Measurements from ENCODE around the gene DCST2.

Gene DCST2

GRCh38 chr1:155023627-155024026 lies 10.0 kb downstream of the DCST2 start:
- no peak for DNase-seq

GRCh38 chr1:155022927-155023236 lies 10.7 kb downstream of the DCST2 start:
- no peak for DNase-seq

- no peak for DNase-seq
Observed at GRCh38 chr1:155022136-155022926, 11.2 kb downstream of the DCST2 start.

- DNase-seq, result no peak
Observed at GRCh38 chr1:155019377-155020245, 14.0 kb downstream of the DCST2 start.

- no peak for DNase-seq
Observed at GRCh38 chr1:155018617-155019348, 14.8 kb downstream of the DCST2 start.

DNA sequence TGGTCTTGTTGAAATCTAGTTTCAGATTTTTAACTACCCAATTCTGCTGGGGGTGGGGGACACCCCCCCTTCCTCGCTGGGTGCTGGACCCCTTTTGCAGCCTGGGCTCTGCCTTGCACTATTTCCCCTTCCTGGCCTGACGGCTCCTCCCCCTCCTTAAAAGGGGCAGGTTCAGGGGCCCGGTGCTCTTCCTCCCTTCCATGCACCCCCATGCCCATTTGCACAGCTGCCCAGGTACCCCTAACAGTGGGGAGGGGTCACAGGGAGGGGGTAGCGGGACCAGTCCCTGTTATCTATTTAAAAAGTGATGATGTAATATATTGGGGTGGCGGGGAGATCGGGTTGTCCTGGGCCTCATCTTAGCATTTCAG lies 15.7 kb downstream of the DCST2 start:
- DNase-seq, result no peak

DNA sequence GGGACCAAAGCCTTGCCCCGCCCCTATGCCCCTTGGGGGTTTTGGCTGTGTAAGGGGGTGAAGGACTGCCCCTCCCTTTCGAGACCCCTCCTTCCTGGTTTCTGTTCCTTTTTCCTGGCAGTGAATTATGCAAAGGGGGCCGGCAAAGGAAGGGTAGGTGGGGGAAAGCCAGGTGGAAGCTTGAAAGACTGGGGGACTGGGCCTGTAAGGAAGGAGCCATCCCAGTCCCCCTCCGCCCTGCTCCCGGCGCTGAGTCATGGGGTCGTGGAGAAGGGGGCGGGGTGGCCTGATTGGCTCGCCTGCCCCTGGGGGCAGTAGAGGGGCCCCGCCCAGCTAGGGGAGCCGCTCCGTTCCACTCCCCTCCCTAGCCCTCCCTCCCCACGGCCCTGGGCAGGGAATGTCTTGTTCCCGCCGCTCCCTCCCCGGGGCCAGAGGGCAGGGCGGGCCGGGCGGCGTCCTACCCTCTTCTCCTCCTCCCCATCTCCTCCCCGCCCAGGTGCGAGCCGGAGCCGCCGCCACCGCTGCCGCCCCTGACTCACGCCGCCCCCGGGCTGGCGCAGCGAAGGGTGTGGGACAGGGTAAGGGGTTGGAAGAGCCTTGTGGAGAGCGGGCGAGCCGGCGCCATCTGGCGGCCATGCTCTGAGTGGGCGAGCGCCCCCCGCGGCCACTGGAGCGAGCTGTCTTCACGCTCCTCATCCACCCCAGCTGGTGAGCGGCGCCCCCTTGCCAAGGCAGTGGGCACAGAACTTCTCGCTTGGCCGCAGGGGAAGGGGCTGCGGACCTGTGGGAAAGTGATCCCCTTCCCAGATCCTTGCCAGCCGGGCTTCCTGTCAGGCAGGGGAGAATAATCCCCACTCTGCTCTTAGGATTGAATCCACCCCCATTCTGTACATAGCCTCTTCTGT lies 16.3 kb downstream of the DCST2 start:
- no peak for DNase-seq

GRCh38 chr1:155016231-155016831 lies 17.2 kb downstream of the DCST2 start:
- DNase-seq, result no peak

- DNase-seq, result no peak
Observed at GRCh38 chr1:155015527-155016230, 17.9 kb downstream of the DCST2 start.

DNA sequence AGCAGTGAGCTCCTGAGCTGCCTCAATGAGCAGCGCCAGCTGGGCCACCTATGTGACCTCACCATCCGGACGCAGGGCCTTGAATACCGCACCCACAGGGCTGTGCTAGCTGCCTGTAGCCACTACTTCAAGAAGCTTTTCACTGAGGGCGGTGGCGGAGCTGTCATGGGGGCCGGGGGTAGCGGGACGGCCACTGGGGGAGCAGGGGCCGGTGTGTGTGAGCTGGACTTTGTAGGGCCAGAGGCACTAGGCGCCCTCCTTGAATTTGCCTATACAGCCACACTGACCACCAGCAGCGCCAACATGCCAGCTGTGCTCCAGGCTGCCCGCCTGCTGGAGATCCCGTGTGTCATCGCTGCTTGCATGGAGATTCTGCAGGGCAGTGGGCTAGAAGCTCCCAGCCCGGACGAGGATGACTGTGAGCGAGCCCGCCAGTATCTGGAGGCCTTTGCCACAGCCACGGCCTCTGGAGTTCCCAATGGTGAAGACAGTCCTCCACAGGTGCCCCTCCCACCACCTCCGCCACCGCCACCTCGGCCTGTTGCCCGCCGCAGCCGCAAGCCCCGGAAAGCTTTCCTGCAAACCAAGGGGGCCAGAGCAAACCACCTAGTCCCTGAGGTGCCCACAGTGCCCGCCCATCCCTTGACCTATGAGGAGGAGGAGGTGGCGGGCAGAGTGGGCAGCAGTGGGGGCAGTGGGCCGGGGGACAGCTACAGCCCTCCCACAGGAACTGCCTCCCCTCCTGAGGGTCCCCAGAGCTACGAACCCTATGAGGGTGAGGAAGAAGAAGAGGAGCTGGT lies 18.7 kb downstream of the DCST2 start:
- no peak for DNase-seq

DNA sequence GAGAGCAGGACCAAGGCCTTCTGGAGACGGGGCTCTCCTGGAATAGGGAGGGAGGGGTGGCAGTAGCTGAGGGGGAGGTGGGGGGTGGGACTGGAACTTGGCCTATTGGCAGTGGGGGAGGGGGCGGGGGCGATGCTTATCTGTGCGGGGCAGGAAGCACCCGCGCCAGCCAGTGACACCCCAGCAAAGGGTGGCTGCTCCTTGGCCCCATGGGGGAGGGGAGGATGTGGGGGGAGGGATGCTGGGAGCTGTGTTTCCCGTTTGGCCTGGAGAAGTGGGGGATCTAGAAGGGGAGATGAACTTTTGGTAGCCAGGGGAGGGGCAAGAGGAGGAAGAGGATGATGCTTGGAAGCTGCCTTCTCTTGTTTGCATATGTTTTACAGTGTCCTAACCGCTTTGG lies 19.9 kb downstream of the DCST2 start:
- no peak for DNase-seq

DNA sequence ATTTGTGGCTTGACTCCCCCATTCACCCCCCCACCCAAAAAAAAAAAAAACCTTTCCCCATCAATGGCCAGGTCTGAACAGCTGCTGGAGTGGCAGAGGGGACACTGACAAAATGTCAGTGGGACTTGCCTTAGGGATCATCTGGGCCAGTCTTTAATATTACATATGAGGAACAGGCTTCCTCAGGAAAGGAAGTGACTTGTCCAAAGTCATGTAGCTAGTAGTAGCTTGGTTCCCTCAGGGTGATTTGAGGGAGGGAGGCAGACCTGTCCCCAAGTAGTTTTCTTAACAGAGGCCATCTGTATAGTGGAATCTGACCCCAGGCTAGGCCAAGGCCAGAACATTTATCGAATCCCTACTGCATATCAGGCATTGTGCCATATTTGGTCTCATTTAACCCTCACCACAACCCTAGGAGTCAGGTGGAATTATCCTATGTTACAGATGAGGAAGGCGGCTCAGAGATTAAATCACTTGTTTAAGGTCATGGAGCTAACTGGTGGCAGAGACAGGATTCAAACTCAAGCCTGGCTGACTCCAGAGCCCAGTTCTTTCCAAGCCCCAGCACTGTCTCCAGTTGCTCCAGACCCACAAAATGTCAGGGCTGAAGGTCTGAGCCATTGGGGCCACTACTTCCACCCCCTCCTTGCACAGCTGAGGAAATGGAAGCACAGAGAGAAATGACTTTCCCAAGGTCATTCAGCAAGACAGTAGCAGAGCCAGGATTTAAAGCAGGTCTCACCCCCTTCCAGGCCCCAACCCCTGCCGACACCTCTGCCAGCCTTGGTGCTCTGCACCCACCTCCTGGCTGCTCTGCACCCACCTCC lies 20.6 kb downstream of the DCST2 start:
- DNase-seq, result no peak

GRCh38 chr1:155012026-155012546 lies 21.5 kb downstream of the DCST2 start:
- DNase-seq, result no peak

DNA sequence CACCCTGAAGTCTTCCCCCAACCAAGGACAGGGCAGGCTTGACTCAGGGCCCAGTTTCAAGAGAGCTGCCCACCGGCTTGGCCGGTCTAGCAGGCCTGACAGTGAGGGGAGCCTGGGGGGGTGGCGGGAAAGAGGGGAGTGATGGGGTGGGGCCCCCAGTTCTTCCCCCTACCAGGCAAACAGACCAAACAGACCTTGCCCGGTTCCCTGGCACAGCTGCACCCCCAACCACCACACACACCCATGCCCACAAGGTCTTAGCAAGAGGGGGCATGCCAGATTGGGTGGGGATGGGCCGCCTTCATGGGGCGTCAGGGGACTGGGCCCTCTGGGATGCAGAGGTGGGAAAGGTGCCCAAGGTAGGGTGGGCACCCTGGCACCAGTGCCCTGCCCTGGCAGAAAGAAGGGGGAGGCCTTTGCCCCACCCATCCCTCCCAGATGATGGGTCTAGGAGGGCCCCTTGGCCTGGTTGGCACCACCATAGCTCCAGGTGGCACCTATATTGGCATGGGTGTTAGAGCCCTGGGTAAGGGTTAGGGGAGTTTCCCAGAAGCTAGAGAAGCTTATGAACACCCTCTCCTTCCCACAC lies 22.1 kb downstream of the DCST2 start:
- DNase-seq, result no peak

DNA sequence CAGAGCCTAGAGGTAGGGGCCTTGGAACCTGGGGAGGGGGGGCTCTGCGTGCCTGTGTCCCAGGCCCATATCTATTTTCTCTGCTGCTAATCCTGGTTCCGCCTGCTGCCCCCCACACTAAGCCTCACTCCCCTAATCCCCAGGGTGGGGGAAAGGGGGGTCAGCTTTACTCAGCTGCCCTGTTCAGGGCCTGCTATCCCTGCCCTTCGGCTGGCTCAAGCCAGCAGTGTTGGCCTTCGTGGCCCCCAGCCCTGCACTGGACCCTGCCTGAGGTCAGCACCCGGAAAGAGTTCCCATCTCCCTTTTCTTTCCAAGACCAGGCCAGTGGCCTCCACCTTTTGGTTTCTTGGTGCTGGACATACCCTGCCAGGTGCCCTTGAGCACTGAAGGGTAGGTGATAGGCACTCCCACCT lies 22.6 kb downstream of the DCST2 start:
- no peak for DNase-seq

- no peak for DNase-seq
Observed at GRCh38 chr1:155010211-155010918, 23.2 kb downstream of the DCST2 start.

- DNase-seq, result no peak
Observed at GRCh38 chr1:155009742-155010141, 23.8 kb downstream of the DCST2 start.

DNA sequence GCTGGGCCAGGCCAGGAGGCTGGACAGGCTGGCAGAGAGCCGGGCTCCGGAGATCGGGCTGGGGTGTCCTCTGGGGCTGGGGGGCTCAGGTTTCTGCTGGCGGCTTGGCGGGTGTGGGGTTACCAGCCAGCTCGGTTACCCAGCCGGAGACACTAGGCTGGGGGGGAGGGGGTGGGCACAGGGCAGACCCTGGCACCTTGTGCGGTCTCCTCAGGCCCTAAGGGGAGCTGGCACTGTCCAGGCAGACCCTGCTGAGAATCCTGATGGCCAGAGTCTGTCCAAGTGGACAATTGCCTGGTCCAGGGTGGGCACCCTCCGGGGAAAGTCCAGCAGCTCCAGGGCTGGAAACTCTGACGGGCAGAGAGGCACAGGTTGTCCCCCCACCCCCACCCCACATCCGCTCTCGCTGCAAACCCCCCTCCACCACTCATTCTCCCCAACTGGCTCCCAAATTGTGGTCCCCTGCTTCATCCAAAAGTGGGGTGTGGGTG lies 24.3 kb downstream of the DCST2 start:
- DNase-seq, result no peak
